ENCODE data around the gene NEURL1. TPM values are rescaled to one million over a fixed set of nuclear protein-coding genes. Genes with fewer than 3 reads are reported as not detected.
A peak's percentile ranks its signal among the peaks of the same experiment; 100 is the strongest.

NEURL1 gene
- total RNA-seq, 4 donors from 2014 or later = 0.39 to 0.63 (median 0.46) TPM

- 77% methylated on average over 2 of the region's 2 CpGs for WGBS
- intact Hi-C loops (cut with DNase I) = no loop called here
Measured at GRCh38 chr10:103472005-103472404, 21.5 kb upstream of the NEURL1 start.

GRCh38 chr10:103473261-103473671 is 20.2 kb upstream of the NEURL1 start:
- H3K36me3 ChIP-seq = no peaks in the 10 kb centered on the region
- intact Hi-C loops (cut with DNase I) = no loop called here
- no peaks in the 10 kb centered on the region for H3K9me3 ChIP-seq
- no peak for TF ChIP-seq CTCF (IDR thresholded peaks at IDR 0.05)
- no peak for TF ChIP-seq EP300 (IDR thresholded peaks at IDR 0.05)
- TF ChIP-seq POLR2AphosphoS5 (IDR thresholded peaks at IDR 0.05) = no peak
- no peak for TF ChIP-seq POLR2A (IDR thresholded peaks at IDR 0.05; ENCODE audit: low read depth)
- peaks cover 0 to 6% (median 0%) of the 10 kb centered on the region in 4 donors for H3K27me3 ChIP-seq
- H3K4me1 ChIP-seq = peaks cover 0 to 16% (median 2%) of the 10 kb centered on the region in 4 donors
- no peak overlapping the region for H3K27ac ChIP-seq (replicated peaks in 1 of 4)
- H3K4me3 ChIP-seq = no peak overlapping the region
- no peak for DNase-seq (ENCODE audit: extremely low spot score)
- WGBS = 73% methylated on average over 8 of the region's 32 CpGs

More at GRCh38 chr10:103472005-103472404, 21.5 kb upstream of the NEURL1 start:
- H3K9me3 ChIP-seq = no peaks in the 10 kb centered on the region
- no peak overlapping the region for H3K4me3 ChIP-seq
- H3K27ac ChIP-seq (replicated peaks in 1 of 4) = peak overlapping the region in 3 of 4 donors; percentile 21 to 52 (median 34)
- DNase-seq (ENCODE audit: extremely low spot score) = no peak
- peaks cover 0 to 6% (median 0%) of the 10 kb centered on the region in 4 donors for H3K27me3 ChIP-seq
- TF ChIP-seq EP300 (IDR thresholded peaks at IDR 0.05) (no peak), POLR2AphosphoS5 (IDR thresholded peaks at IDR 0.05) (no peak), POLR2A (IDR thresholded peaks at IDR 0.05; ENCODE audit: low read depth) (no peak), CTCF (IDR thresholded peaks at IDR 0.05) (no peak)
- no peaks in the 10 kb centered on the region for H3K36me3 ChIP-seq
- peaks cover 0 to 16% (median 2%) of the 10 kb centered on the region in 4 donors for H3K4me1 ChIP-seq

- TF ChIP-seq POLR2A (IDR thresholded peaks at IDR 0.05; ENCODE audit: low read depth) = no peak
- TF ChIP-seq CTCF (IDR thresholded peaks at IDR 0.05) = no peak
- TF ChIP-seq EP300 (IDR thresholded peaks at IDR 0.05) = no peak
- no peak for TF ChIP-seq POLR2AphosphoS5 (IDR thresholded peaks at IDR 0.05)
- Histone ChIP-seq H3K9me3 (no peaks in the 10 kb centered on the region), H3K27me3 (peaks cover 0 to 6% (median 0%) of the 10 kb centered on the region in 4 donors), H3K36me3 (no peaks in the 10 kb centered on the region), H3K4me1 (peaks cover 0 to 16% (median 2%) of the 10 kb centered on the region in 4 donors), H3K27ac (replicated peaks in 1 of 4) (no peak overlapping the region), H3K4me3 (no peak overlapping the region)
- intact Hi-C loops (cut with DNase I) = no loop called here
- no peak for DNase-seq (ENCODE audit: extremely low spot score)
- WGBS = 93% methylated on average over 3 of the region's 3 CpGs
Measured at GRCh38 chr10:103474077-103474476, 19.4 kb upstream of the NEURL1 start.

GRCh38 chr10:103475437-103475836 is 18.1 kb upstream of the NEURL1 start:
- WGBS = 83% methylated on average over 3 of the region's 4 CpGs
- Histone ChIP-seq H3K9me3 (no peaks in the 10 kb centered on the region), H3K4me1 (peaks cover 0 to 18% (median 3%) of the 10 kb centered on the region in 4 donors), H3K4me3 (no peak overlapping the region), H3K36me3 (no peaks in the 10 kb centered on the region), H3K27me3 (peaks cover 0 to 6% (median 0%) of the 10 kb centered on the region in 4 donors), H3K27ac (replicated peaks in 1 of 4) (no peak overlapping the region)
- intact Hi-C loops (cut with DNase I) = no loop called here
- TF ChIP-seq CTCF (IDR thresholded peaks at IDR 0.05) (no peak), POLR2A (IDR thresholded peaks at IDR 0.05; ENCODE audit: low read depth) (no peak), EP300 (IDR thresholded peaks at IDR 0.05) (no peak), POLR2AphosphoS5 (IDR thresholded peaks at IDR 0.05) (no peak)
- DNase-seq (ENCODE audit: extremely low spot score) = no peak

Data from esophagus muscularis mucosa (tissue), 4 donors.